Measurements from ENCODE around the gene ZDHHC11. TPM values are rescaled to one million over a fixed set of nuclear protein-coding genes. Genes with fewer than 3 reads are reported as not detected.
"Not testable (repeated sequence)": the region's sequence is repeated elsewhere in the genome, so short reads cannot be mapped to it uniquely, and the experiment has no call there.

ZDHHC11 gene
- total and polyA plus RNA-seq, 5 donors from 2014 or later: 18.3 TPM; not detected in 4

DNA sequence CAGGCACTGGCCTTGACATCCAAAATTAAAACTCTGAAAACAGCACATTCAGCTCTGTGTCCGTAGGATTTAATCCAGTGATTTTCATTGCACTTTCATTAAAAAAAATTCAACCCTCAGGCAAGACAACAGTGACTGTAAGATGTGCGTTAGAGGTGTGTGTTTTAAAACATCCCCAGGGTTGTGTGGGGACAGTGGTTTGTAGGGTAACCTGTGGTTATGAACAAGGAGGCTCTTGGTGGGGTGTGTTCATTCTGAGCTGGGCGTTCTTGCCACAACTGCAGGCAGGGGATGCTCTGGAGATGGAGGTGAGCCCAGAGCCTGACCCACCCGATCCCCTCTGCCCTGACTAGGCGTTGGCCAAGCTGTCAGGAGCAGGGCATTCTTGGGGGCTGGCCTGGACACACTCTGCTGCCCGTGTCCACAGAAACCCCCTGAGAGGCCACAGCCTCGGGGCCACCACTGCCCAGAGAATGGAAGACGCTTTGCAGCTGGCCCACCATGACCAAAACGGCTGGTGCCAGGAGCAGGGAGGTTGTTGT, 103.4 kb downstream of the ZDHHC11 start:
- H3K9me3 Mint-ChIP-seq; H3K36me3 Mint-ChIP-seq; H3K4me3 Mint-ChIP-seq; H3K4me3 ChIP-seq (ENCODE audit: low read depth, low read length); H3K4me1 Mint-ChIP-seq; ATAC-seq (ENCODE audit: low read depth in 2 of 2); H3K4me1 ChIP-seq (ENCODE audit: control insufficient read depth, insufficient read depth, low read length, poor library complexity, severe bottlenecking); H3K27ac Mint-ChIP-seq; H3K9me3 ChIP-seq (ENCODE audit: control insufficient read depth in 2 of 2, low read length in 2 of 2); DNase-seq; H3K36me3 ChIP-seq (ENCODE audit: control insufficient read depth, insufficient read depth, low read length); H3K27me3 Mint-ChIP-seq; H3K27ac ChIP-seq (ENCODE audit: insufficient read depth, low read length, poor library complexity, severe bottlenecking); H3K27me3 ChIP-seq (ENCODE audit: control insufficient read depth, insufficient read depth, low read length): not testable (repeated sequence)

DNA sequence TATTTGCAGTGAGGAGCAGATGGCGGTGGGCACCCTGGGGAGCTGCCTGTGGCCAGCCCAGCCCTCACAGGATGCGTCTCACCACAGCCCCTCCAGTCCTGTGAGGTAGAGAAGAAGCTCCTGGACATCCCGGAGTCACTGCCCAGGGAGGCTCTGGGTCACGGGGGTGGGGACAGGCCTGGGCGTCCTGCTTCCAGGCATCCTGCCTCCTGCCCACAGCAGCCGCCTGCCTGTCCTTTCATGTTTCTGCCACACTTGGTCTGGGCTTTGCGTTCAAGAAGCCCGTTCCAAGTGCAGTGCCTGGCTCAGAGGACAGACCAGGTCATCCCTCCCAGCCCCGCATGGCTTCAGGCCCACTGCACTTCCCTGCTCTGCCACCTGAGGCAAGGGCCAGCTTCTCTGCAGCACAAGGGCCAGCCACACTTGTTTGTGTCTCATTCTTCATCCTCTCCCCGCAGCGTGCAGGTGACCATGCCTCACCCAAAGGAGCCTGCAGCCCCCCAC, 104.5 kb downstream of the ZDHHC11 start:
- Mint-ChIP-seq H3K27me3 (no peaks in the 10 kb centered on the region), H3K27ac (no peak overlapping the region), H3K4me3 (no peak overlapping the region), H3K36me3 (no peaks in the 10 kb centered on the region), H3K9me3 (no peaks in the 10 kb centered on the region), H3K4me1 (no peaks in the 10 kb centered on the region)
- no peaks in the 10 kb centered on the region for H3K9me3 ChIP-seq (ENCODE audit: control insufficient read depth in 2 of 2, low read length in 2 of 2)
- ATAC-seq (ENCODE audit: low read depth in 2 of 2) (no peak), DNase-seq (no peak)
- H3K27me3 ChIP-seq (ENCODE audit: control insufficient read depth, insufficient read depth, low read length): no peaks in the 10 kb centered on the region
- H3K4me3 ChIP-seq (ENCODE audit: low read depth, low read length): no peak overlapping the region
- H3K4me1 ChIP-seq (ENCODE audit: control insufficient read depth, insufficient read depth, low read length, poor library complexity, severe bottlenecking): no peaks in the 10 kb centered on the region
- no peaks in the 10 kb centered on the region for H3K36me3 ChIP-seq (ENCODE audit: control insufficient read depth, insufficient read depth, low read length)
- H3K27ac ChIP-seq (ENCODE audit: insufficient read depth, low read length, poor library complexity, severe bottlenecking): no peak overlapping the region

Other genes with a start within 250 kb of the ZDHHC11 start
- gene CEP72, start 238.6 kb downstream of the ZDHHC11 start, total RNA-seq: 12.3 TPM
- 1 to 10 TPM; 3.2 to 5.2 (median 3.8) TPM for gene CEP72, start 238.6 kb downstream of the ZDHHC11 start, polyA plus RNA-seq
- gene TPPP, start 157.6 kb downstream of the ZDHHC11 start, total RNA-seq: 12.4 TPM
- under 1 TPM; 0.03 to 0.75 (median 0.16) TPM for gene TPPP, start 157.6 kb downstream of the ZDHHC11 start, polyA plus RNA-seq
- gene ZDHHC11B, start 66.3 kb downstream of the ZDHHC11 start, total RNA-seq: 17.7 TPM
- not detected for gene ZDHHC11B, start 66.3 kb downstream of the ZDHHC11 start, polyA plus RNA-seq
- 139 TPM for gene BRD9, start 41.8 kb upstream of the ZDHHC11 start, total RNA-seq
- gene BRD9, start 41.8 kb upstream of the ZDHHC11 start, polyA plus RNA-seq: 10 to 100 TPM in 3 of 4 donors, 1 to 10 TPM in 1; 9.7 to 15.9 (median 12.0) TPM
- gene TRIP13, start 41.9 kb upstream of the ZDHHC11 start, total RNA-seq: 1.2 TPM
- gene TRIP13, start 41.9 kb upstream of the ZDHHC11 start, polyA plus RNA-seq: 1 to 10 TPM; 1.1 to 1.7 (median 1.3) TPM
- not detected for gene NKD2, start 157.8 kb upstream of the ZDHHC11 start, total RNA-seq
- not detected for gene NKD2, start 157.8 kb upstream of the ZDHHC11 start, polyA plus RNA-seq